ENCODE results near the gene GARIN6.
"Not testable (repeated sequence)": the region's sequence is repeated elsewhere in the genome, so short reads cannot be mapped to it uniquely, and the experiment has no call there.

GARIN6 gene

GRCh38 chr12:99647453-99647852 lies at the start of gene GARIN6:
Gene GARIN6, plus strand, starts transcription at chr12:99647753. Its CDS starts 422 bp downstream, at chr12:99648175.
- DNase-seq, result no peak

DNA sequence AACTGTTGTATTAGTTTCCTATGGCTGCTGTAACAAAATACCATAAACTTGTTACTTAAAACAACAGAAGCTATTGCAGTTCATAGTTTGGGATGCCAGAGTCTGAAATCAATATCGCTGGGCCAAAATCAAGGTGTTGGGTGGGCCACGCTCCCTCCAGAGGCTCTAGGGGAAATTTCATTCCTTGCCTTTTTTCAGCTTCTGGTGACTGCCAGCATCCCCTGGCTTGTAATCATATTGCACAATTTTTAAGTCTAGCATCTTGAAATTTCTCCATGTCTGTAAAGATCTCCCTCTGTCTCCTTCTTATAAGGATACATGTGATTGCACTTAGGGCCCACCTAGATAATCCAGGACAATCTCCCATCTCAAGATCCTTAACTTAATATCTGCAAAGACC lies 48.8 kb upstream of the GARIN6 start:
- DNase-seq, result no peak

- no peak for DNase-seq
Measured at GRCh38 chr12:99600388-99600787, 47.2 kb upstream of the GARIN6 start.

- no peak for DNase-seq
Measured at GRCh38 chr12:99609455-99610181, 37.9 kb upstream of the GARIN6 start.

DNA sequence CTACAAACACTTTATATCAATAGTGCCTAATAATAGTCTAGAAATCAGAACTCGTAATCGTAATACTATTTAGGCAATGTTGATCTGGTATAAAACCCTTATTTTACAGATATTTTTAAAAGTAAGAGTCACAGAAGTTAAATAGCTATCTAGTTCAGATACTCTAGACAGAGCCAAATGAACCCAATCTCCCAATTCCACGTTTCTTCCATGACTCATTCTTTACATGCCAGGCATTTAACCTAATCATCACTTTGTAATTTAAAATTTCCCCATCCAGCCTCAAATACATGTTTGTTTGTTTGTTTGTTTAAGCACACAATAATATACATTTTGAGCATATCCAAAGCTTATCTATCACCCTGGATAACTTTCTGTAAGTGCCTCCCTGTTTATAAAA lies 36.4 kb upstream of the GARIN6 start:
- no peak for DNase-seq

DNA sequence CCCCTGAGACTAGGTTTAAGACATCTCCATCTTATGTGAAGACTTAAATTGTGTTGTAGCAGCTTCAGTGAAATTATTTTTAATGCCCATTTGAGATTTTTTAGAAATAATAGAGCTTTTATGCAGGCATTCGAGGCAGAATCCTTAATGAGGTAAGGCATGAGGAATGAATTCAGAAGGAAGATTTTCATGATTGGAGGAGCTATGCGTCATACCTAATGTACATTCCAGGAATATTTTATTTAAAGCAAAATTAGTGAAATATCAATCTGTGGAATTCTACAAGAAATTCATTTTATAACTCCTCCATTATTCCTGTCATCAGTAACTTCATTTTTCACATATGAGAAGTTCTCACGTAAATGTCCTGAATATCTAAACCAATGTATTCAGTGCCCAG lies 36.0 kb upstream of the GARIN6 start:
- DNase-seq, result no peak

GRCh38 chr12:99618657-99619056 lies 28.9 kb upstream of the GARIN6 start:
- no peak for DNase-seq

DNA sequence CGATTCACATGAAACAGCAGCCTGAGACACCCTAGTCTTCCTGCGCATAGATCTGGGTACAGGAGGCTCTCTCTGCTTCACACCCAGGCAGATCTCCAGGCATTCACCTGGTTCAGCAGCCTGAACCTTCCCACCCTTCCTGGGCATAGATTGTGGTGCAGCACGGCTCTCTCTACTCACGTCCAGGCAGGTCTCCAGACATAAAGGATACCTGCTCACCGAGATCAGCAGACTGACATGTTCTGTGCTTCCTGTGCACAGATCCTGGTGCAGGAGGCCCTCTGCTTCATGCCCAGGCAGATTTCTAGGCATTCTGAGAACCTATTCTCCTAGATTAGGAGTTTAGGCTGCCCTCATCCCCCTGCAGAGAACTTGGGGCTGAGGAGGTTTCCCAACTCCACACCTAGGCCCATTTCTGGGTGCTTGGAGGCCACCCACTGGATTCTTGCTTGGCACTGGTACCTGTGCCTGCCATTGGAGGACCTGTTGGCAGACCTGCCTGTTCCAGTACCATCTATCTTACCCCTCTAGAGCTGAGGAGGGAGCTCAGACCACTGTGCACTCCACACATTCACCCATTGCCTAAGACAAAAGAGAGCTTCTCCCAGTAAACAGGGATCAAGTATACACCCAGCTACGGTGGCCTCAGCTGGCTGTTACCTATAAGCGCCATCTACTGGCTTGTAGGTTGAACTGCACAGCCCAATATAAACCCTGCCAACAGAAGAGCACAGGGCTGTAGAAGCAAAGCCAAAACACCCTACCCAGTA lies 28.0 kb upstream of the GARIN6 start:
- DNase-seq, result peak in 1 of 2 donors; percentile 5

DNA sequence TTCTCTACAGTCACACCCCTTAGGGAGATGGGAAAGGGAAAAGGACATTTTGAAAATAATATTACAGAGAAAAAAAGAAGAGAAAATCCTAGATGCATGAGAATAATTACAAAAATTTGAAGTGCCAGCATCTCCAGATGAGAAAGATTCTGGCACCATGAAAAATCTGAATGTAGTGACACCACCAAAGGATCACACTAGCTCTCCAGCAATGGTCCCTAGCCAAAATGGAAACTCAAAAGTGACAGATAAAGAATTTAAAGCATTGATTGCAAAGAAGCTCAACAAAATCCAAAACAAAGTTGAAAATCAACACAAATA lies 27.4 kb upstream of the GARIN6 start:
- no peak for DNase-seq

DNA sequence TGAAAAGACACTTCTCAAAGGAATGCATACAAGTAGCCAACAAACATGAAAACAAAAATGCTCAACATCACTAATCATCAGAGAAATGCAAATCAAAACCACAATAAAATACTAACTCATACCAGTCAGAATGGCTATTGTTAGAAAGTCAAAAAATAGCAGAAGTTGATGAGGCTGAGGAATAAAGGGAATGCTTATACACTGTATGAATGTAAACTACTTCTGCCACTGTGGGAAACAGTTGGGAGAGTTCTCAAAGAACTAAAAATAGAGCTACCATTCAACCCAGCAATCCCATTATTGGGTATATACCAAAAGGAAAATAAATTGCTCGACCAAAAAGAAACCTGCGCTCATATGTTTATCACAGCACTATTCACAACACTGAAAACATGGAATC lies 23.0 kb upstream of the GARIN6 start:
- DNase-seq, result not testable (repeated sequence)

- DNase-seq, result no peak
Measured at GRCh38 chr12:99627459-99627858, 20.1 kb upstream of the GARIN6 start.

DNA sequence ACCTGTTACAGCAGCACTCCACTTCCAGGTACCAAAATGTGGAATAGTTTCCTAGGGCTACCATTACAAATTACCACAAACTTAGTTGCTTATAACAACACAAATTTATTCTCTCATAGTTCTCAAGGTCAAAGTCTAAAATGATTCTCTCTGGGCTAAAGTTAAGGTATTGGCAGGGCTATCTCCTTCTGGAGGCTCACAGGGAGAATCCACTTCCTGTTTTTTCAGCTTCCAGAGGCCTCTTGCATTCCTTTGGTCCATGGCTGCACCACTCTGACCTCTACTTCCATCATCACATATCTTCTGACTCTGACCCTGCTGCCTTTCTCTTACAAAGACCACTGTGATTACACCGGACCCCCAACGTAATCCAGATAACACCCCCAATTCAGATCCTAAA lies 2.9 kb upstream of the GARIN6 start:
- DNase-seq, result no peak

GRCh38 chr12:99648183-99648582 lies 630 bp downstream of the GARIN6 start:
- DNase-seq, result no peak

GRCh38 chr12:99649551-99649950 lies 2.0 kb downstream of the GARIN6 start:
- DNase-seq, result no peak

DNA sequence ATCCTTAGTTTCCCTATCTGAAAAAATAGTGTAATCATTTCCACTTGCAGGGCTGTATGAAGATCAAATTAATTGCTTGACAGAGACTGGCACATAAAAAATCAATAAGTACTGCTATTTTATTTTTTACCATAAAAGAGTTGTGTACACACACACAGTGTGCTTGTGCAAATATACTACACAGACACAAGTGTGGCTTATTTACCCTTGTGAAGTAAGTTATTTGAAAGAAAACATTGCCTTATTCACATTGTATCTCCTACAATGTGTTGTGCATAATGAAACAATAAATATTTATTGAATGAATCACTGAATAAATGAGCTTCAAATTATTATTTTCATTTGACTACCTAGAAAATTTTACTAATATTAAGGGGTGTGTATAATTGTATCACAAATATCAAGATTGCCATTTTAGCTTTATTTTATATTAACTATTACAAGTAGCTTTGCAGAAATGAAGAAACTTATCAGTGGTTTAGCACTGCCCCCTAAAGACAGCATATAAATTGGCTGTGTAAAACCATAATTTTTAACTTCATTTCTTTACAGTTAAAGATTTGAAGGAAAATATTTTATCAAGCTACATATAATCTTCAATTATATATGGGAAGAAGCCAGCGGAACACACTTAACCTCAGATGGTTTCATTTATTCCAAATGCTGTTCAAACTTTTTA lies 11.3 kb downstream of the GARIN6 start:
- no peak for DNase-seq

DNA sequence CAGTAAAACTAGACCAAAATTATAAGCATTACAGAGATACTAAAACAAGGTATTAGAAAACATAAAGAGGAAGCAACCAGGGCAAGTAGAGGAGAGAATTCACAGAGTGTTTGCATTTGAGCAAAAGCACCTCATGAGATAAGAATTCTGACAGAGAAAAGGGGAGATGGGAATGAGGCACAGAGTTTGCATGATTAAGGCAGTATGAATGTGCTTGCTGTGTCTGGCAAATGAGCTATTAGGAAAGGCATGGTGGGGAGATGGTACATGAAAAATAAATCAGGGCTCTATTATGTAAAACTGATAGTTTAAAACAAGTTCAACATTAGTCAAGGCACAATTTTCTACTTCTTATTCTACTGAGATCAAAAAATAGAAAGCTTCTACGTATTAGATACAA lies 23.1 kb downstream of the GARIN6 start:
- DNase-seq, result no peak

DNA sequence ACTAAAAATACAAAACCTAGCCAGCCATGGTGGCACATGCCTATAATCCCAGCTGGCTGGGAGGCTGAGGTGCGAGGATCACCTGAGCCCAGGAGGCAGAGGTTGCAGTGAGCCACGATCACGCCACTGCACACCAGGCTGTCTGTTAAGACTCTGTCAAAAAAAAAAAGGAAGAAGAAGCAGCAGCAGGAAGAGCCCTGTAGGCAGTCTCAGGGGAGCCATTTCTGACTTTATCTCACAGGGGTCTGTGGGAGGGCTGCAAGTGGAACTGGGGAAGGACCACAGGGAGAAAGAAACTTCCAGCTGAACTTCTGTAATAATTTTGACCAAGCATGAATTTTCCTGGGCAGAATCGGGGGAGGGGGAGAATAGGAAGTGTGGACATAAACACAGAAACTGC lies 32.7 kb downstream of the GARIN6 start:
- DNase-seq, result no peak

DNA sequence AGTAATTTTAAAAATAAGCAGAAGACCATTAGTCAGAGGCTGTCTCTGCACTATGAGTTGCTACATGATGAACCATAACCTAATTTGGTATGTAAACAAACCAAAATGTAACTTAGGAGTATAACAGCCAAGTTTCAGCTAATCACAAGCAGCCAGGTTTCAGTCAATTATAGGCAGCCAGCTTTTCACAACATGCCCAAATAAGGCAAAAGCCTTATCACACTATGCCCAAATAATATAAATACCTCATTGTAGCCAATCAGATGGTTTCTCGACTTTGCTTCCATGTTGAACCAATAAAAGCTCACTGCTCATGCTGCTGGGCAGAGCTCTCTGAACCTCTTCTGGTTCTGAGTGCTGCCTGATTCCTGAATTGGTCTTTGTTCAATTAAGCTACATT lies 38.6 kb downstream of the GARIN6 start:
- no peak for DNase-seq

- no peak for DNase-seq
Measured at GRCh38 chr12:99695050-99695449, 47.5 kb downstream of the GARIN6 start.

All from stimulated activated CD4-positive, alpha-beta T cell treated with anti-CD3 and anti-CD28 coated beads, Interleukin-2, amount 100 ng/mL, for 24 hours (primary cell).